GM18502 (cell line): ENCODE measurements around the gene OVCA2.
"Not testable (repeated sequence)": the region's sequence is repeated elsewhere in the genome, so short reads cannot be mapped to it uniquely, and the experiment has no call there.

Experiments
- ATAC-seq: cut with Tn5 transposase; IDR thresholded peaks from one replicate; pipeline ENCODE4 v1.9.1; 2021; ENCODE audit warnings: mild to moderate bottlenecking; ENCODE audit not compliant: unreplicated experiment, poor library complexity

Gene OVCA2

GRCh38 chr17:2013220-2013993 lies 28.4 kb upstream of the OVCA2 start:
- ATAC-seq: not testable (repeated sequence)

- no peak for ATAC-seq
These were observed 27.9 kb upstream of the OVCA2 start for GRCh38 chr17:2013994-2014317.

GRCh38 chr17:2015314-2015713 lies 26.5 kb upstream of the OVCA2 start:
- ATAC-seq: no peak

- no peak for ATAC-seq
These were observed 25.3 kb upstream of the OVCA2 start for GRCh38 chr17:2016494-2016893.

- no peak for ATAC-seq
These were observed 24.4 kb upstream of the OVCA2 start for GRCh38 chr17:2017274-2017941.

- no peak for ATAC-seq
These were observed 22.9 kb upstream of the OVCA2 start for GRCh38 chr17:2018716-2019510.

- no peak for ATAC-seq
These were observed 22.1 kb upstream of the OVCA2 start for GRCh38 chr17:2019723-2020122.

GRCh38 chr17:2020721-2021120 lies 21.1 kb upstream of the OVCA2 start:
- ATAC-seq: no peak

GRCh38 chr17:2022647-2023240 lies 19.1 kb upstream of the OVCA2 start:
- no peak for ATAC-seq

- no peak for ATAC-seq
These were observed 18.6 kb upstream of the OVCA2 start for GRCh38 chr17:2023256-2023655.

- no peak for ATAC-seq
These were observed 17.9 kb upstream of the OVCA2 start for GRCh38 chr17:2023692-2024571.

GRCh38 chr17:2024572-2025219 lies 17.1 kb upstream of the OVCA2 start:
- ATAC-seq: no peak

- ATAC-seq: no peak
These were observed 16.6 kb upstream of the OVCA2 start, which contains the start of gene RTN4RL1 for GRCh38 chr17:2025220-2025621. RTN4RL1 (minus strand) TSS chr17:2025334; CDS start chr17:2024865, 469 bp downstream.

GRCh38 chr17:2025622-2026309 lies 16.1 kb upstream of the OVCA2 start:
- ATAC-seq: no peak

- ATAC-seq: no peak
These were observed 14.1 kb upstream of the OVCA2 start for GRCh38 chr17:2027528-2028233.

GRCh38 chr17:2028234-2028614 lies 13.6 kb upstream of the OVCA2 start:
- ATAC-seq: no peak

GRCh38 chr17:2028737-2029136 lies 13.1 kb upstream of the OVCA2 start:
- ATAC-seq: no peak
